H1 (cell line): ENCODE data around the gene NOL8. TPM values are rescaled to one million over a fixed set of nuclear protein-coding genes. Genes with fewer than 3 reads are reported as not detected.

ENCODE experiments used
- CTCF ChIA-PET: fragments of 300-600 bp; sonication (Branson Sonifier 250); formaldehyde crosslinking; loops from one replicate; lab custom pipeline; 2021; ENCODE audit not compliant: partially characterized antibody; lab: Charles Lee
- POLR2A ChIA-PET: fragments of 300-600 bp; sonication (Branson Sonifier 250); formaldehyde crosslinking; loops from one replicate; lab custom pipeline; 2021; ENCODE audit warnings: inconsistent platforms; ENCODE audit not compliant: partially characterized antibody; lab: Charles Lee
- DNase-seq, 2 experiments: peaks; one replicate each; pipeline versions ENCODE4 v3.0.0 to v3.0.0-alpha.2; 2010 to 2022; ENCODE audit warnings: low spot score in 2 of 2, low read depth in 1 of 2, mixed read lengths in 1 of 2
- FAIRE-seq: peaks from 2 replicates; lab custom pipeline; 2011; peaks lifted over from hg19 to GRCh38; lab: Jason Lieb, UNC
- H2AFZ ChIP-seq: 2 replicates; pipeline ENCODE4 v1.8.1; 2012; ENCODE audit warnings: low read length, inconsistent platforms
- H2AK5ac ChIP-seq: 2 replicates; pipeline ENCODE4 v1.6.1; 2013; ENCODE audit warnings: low read depth, low read length
- H2BK120ac ChIP-seq: replicated peaks from 2 replicates; pipeline ENCODE3; 2013; ENCODE audit warnings: low read depth, low read length, inconsistent platforms
- H2BK12ac ChIP-seq: 2 replicates; pipeline ENCODE4 v1.6.1; 2013; ENCODE audit warnings: low read depth, low read length
- H2BK15ac ChIP-seq: 2 replicates; pipeline ENCODE4 v1.6.1; 2013; ENCODE audit warnings: low read length
- H2BK20ac ChIP-seq: 2 replicates; pipeline ENCODE4 v1.6.1; 2013; ENCODE audit warnings: low read length
- H2BK5ac ChIP-seq: 2 replicates; pipeline ENCODE4 v1.6.1; 2013; ENCODE audit warnings: low read depth, low read length
- H3K14ac ChIP-seq: 2 replicates; pipeline ENCODE4 v1.6.1; 2013; ENCODE audit warnings: inconsistent platforms; ENCODE audit not compliant: insufficient read length
- H3K18ac ChIP-seq: 2 replicates; pipeline ENCODE4 v1.6.1; 2013; ENCODE audit warnings: low read length; ENCODE audit errors: extremely low read depth
- H3K23ac ChIP-seq: 2 replicates; pipeline ENCODE4 v1.6.1; 2013; ENCODE audit warnings: inconsistent platforms; ENCODE audit not compliant: insufficient read length
- H3K23me2 ChIP-seq: 2 replicates; pipeline ENCODE4 v1.6.1; 2013; ENCODE audit warnings: low read depth, low read length
- H3K27ac ChIP-seq: 2 replicates; pipeline ENCODE4 v1.6.1; 2011; ENCODE audit warnings: low read depth, low read length, inconsistent platforms
- H3K27me3 ChIP-seq, 4 experiments: replicated peaks in 1 of 4; 1 replicate in 1 of 4; 2 replicates in 3 of 4; pipeline versions ENCODE4 v1.6.1 to v1.8.1; 2011 to 2013; ENCODE audit warnings: low read length in 3 of 4, mild to moderate bottlenecking in 3 of 4, inconsistent platforms in 2 of 4, mixed read lengths in 2 of 4, moderate library complexity in 1 of 4; ENCODE audit not compliant: control insufficient read depth in 3 of 4, insufficient read depth in 3 of 4; ENCODE audit errors: extremely low read depth in 1 of 4
- H3K36me3 ChIP-seq, 4 experiments: 2 replicates each; pipeline versions ENCODE4 v1.6.1 to v1.8.1; 2011 to 2013; ENCODE audit warnings: mild to moderate bottlenecking in 4 of 4, low read length in 3 of 4, moderate library complexity in 2 of 4, control low read depth in 1 of 4, inconsistent platforms in 1 of 4; ENCODE audit not compliant: insufficient read depth in 4 of 4, control insufficient read depth in 2 of 4
- H3K4ac ChIP-seq: replicated peaks from 2 replicates; pipeline ENCODE3; 2013; ENCODE audit warnings: low read length, low read depth, mixed read lengths, inconsistent platforms; ENCODE audit not compliant: insufficient read length
- H3K4me1 ChIP-seq, 4 experiments: replicated peaks in 1 of 4; 1 replicate in 1 of 4; 2 replicates in 3 of 4; pipeline versions ENCODE4 v1.6.1 to v1.8.1; 2011 to 2013; ENCODE audit warnings: low read length in 3 of 4, inconsistent platforms in 2 of 4, mixed read lengths in 1 of 4; ENCODE audit not compliant: insufficient read depth in 4 of 4, control insufficient read depth in 3 of 4
- H3K4me2 ChIP-seq, 2 experiments: 2 replicates each; pipeline versions ENCODE4 v1.6.1 to v1.8.1; 2011 to 2013; ENCODE audit warnings: low read depth in 2 of 2, low read length in 2 of 2, control low read depth in 1 of 2, inconsistent platforms in 1 of 2, mild to moderate bottlenecking in 1 of 2; ENCODE audit not compliant: insufficient read depth in 1 of 2
- H3K4me3 ChIP-seq, 4 experiments: fragments of 200-600, 300-600 bp in 1 of 4; sonication (generic), shearing (Covaris generic), sonication (Bioruptor Twin) in 1 of 4; 2 replicates each; pipeline versions ENCODE4 v1.5.1 to v1.8.1; 2011 to 2016; ENCODE audit warnings: low read length in 4 of 4, low read depth in 3 of 4, control low read depth in 2 of 4, inconsistent platforms in 2 of 4, mild to moderate bottlenecking in 2 of 4, mixed read lengths in 1 of 4, moderate library complexity in 1 of 4; ENCODE audit not compliant: insufficient read depth in 2 of 4; ENCODE audit errors: extremely low read depth in 1 of 4
- H3K56ac ChIP-seq: replicated peaks from 2 replicates; pipeline ENCODE3; 2013; ENCODE audit warnings: low read depth, mild to moderate bottlenecking, mixed read lengths, low read length, inconsistent platforms; ENCODE audit not compliant: insufficient read length
- H3K79me1 ChIP-seq: 2 replicates; pipeline ENCODE4 v1.6.1; 2013; ENCODE audit warnings: low read depth, low read length, control low read depth
- H3K79me2 ChIP-seq, 2 experiments: 2 replicates each; pipeline versions ENCODE4 v1.6.1 to v1.8.1; 2012 to 2013; ENCODE audit warnings: low read length in 2 of 2, mild to moderate bottlenecking in 2 of 2, inconsistent platforms in 1 of 2; ENCODE audit not compliant: insufficient read depth in 2 of 2, control insufficient read depth in 1 of 2
- H3K9ac ChIP-seq, 4 experiments: replicated peaks in 1 of 4; 1 replicate in 1 of 4; 2 replicates in 3 of 4; pipeline versions ENCODE4 v1.6.1 to v1.8.1; 2011 to 2013; ENCODE audit warnings: low read depth in 3 of 4, low read length in 3 of 4, control low read depth in 2 of 4, mild to moderate bottlenecking in 2 of 4, moderate library complexity in 2 of 4, inconsistent platforms in 1 of 4; ENCODE audit errors: extremely low read depth in 1 of 4
- H3K9me3 ChIP-seq, 2 experiments: 2 replicates each; pipeline versions ENCODE4 v1.6.1 to v1.8.1; 2012 to 2013; ENCODE audit warnings: mild to moderate bottlenecking in 2 of 2, moderate library complexity in 2 of 2, control low read depth in 1 of 2, inconsistent platforms in 1 of 2, low read depth in 1 of 2, low read length in 1 of 2, mixed read lengths in 1 of 2; ENCODE audit not compliant: insufficient read depth in 2 of 2
- H4K20me1 ChIP-seq, 2 experiments: replicated peaks in 1 of 2; 2 replicates each; pipeline versions ENCODE3 to v1.8.1; 2011 to 2013; ENCODE audit warnings: inconsistent platforms in 2 of 2, low read length in 2 of 2, mild to moderate bottlenecking in 1 of 2; ENCODE audit not compliant: insufficient read depth in 2 of 2, control insufficient read depth in 1 of 2
- H4K5ac ChIP-seq: 2 replicates; pipeline ENCODE4 v1.6.1; 2013; ENCODE audit warnings: low read length, low read depth, mixed read lengths, inconsistent platforms; ENCODE audit not compliant: insufficient read length
- H4K8ac ChIP-seq: 2 replicates; pipeline ENCODE4 v1.8.0; 2013; ENCODE audit warnings: mild to moderate bottlenecking, moderate library complexity, low read length, inconsistent platforms; ENCODE audit not compliant: insufficient read depth; ENCODE audit errors: extremely low read depth
- H4K91ac ChIP-seq: replicated peaks from 2 replicates; pipeline ENCODE3; 2013; ENCODE audit warnings: low read length, mixed read lengths, inconsistent platforms; ENCODE audit not compliant: insufficient read length
- MAX ChIP-seq: IDR thresholded peaks from 2 replicates; pipeline ENCODE4 v1.6.1; 2012; ENCODE audit warnings: inconsistent platforms
- NRF1 ChIP-seq: IDR thresholded peaks from 2 replicates; pipeline ENCODE4 v1.6.1; 2011; ENCODE audit warnings: mild to moderate bottlenecking, low read depth, low read length, improper control_type of control experiment
- RBBP5 ChIP-seq: IDR thresholded peaks from 2 replicates; pipeline ENCODE4 v1.7.1; 2012; ENCODE audit warnings: low read depth, mild to moderate bottlenecking, inconsistent platforms, low read length, moderate library complexity, borderline replicate concordance
- TAF7 ChIP-seq: optimal IDR thresholded peaks from 2 replicates; pipeline ENCODE3; 2011; ENCODE audit warnings: low read depth, mild to moderate bottlenecking, inconsistent platforms, low read length, moderate library complexity, borderline replicate concordance
- WGBS, 2 experiments: shearing (Covaris generic) in 1 of 2; methylation state at CpG; one replicate each; pipeline versions ENCODE4 v1.1.6 to v1.1.7; 2013 to 2015; ENCODE audit warnings: low lambda C conversion rate in 2 of 2, mixed read lengths in 2 of 2, inconsistent platforms in 1 of 2, low coverage in 1 of 2, missing lambda C conversion rate in 1 of 2; ENCODE audit not compliant: insufficient replicate concordance in 2 of 2, insufficient coverage in 1 of 2, insufficient read length in 1 of 2; ENCODE audit errors: extremely low coverage in 1 of 2, missing lambda C conversion rate in 1 of 2; 5-methylcytosine and 5-hydroxymethylcytosine counted together
- polyA plus RNA-seq, 7 experiments: library from polyadenylated mRNA; depleted of rRNA in 3 of 7; stranded (reverse) in 5 of 7; unstranded in 2 of 7; fragments of >200 nt in 5 of 7; fragments of 200-250 nt in 2 of 7; gene quantifications; 1 replicate in 5 of 7; 2 replicates in 1 of 7; 4 replicates in 1 of 7; pipeline versions ENCODE4 v1.2.1 to v1.2.3, GENCODE V29; 2011 to 2013; ENCODE audit warnings: missing spikeins in 2 of 7, mixed read lengths in 2 of 7
- total RNA-seq: library from RNA; stranded (reverse); fragmentation: NEBNext Ultra II Directional; extraction: Animal tissue kit (Norgen Biotek cat#: 25700); gene quantifications from 2 replicates; pipeline ENCODE4 v1.2.1, GENCODE V29; 2021

Gene NOL8
- total and polyA plus RNA-seq, 2 of the 8 experiments (the other 6 are each of a cell fraction or from before 2014, with no cell fraction given): 6.2 to 30.4 TPM

- no peaks in the 10 kb centered on the region for H3K23me2 ChIP-seq
- no peak overlapping the region for H3K4me2 ChIP-seq
- no peak overlapping the region for H4K91ac ChIP-seq
- no peak overlapping the region for H3K4me3 ChIP-seq
- H2BK20ac ChIP-seq: no peak overlapping the region
- H3K23ac ChIP-seq: no peak overlapping the region
- no peak overlapping the region for H2AK5ac ChIP-seq
- DNase-seq: no peak
- H2BK5ac ChIP-seq: no peak overlapping the region
- no peak overlapping the region for H3K27ac ChIP-seq
- no peak overlapping the region for H2AFZ ChIP-seq
- H3K9ac ChIP-seq: no peak overlapping the region
- no peaks in the 10 kb centered on the region for H3K9me3 ChIP-seq
- peaks cover 6 to 9% of the 10 kb centered on the region in 2 experiments for H4K20me1 ChIP-seq
- H3K4ac ChIP-seq: no peak overlapping the region
- H2BK12ac ChIP-seq: no peak overlapping the region
- H3K56ac ChIP-seq: no peak overlapping the region
- H3K4me1 ChIP-seq: no peaks in the 10 kb centered on the region
- 81% methylated on average over 2 of the region's 2 CpGs; no CpG with 5 or more reads in 1 of the 2 experiments for WGBS, 2 experiments
- H2BK120ac ChIP-seq: no peak overlapping the region
- ChIA-PET CTCF (interaction anchor here (1.0 to 1.6 kb wide), 2 partner anchors 66 to 116 kb away, joined by 3 to 4 read pairs; no protein-coding TSS in a partner anchor), POLR2A (interaction anchor here (0.9 to 2.0 kb wide), 4 partner anchors 9 to 34 kb away, joined by 3 to 6 read pairs (median 4); no protein-coding TSS in a partner anchor)
- H3K36me3 ChIP-seq: peaks cover 45 to 99% (median 90%) of the 10 kb centered on the region in 4 experiments
- H3K14ac ChIP-seq: no peak overlapping the region
- no peak for FAIRE-seq
- no peak overlapping the region for H4K5ac ChIP-seq
- no peaks in the 10 kb centered on the region; the same call in 1 of the 2 replicates for H3K79me1 ChIP-seq
- no peaks in the 10 kb centered on the region for H3K27me3 ChIP-seq
- H3K18ac ChIP-seq: no peak overlapping the region
- no peak overlapping the region for H4K8ac ChIP-seq
- no peak overlapping the region for H2BK15ac ChIP-seq
- no peaks in the 10 kb centered on the region for H3K79me2 ChIP-seq
- no peak for TF ChIP-seq TAF7
- no peak for TF ChIP-seq NRF1
- TF ChIP-seq RBBP5: no peak
- TF ChIP-seq MAX: no peak
Observed at GRCh38 chr9:92257327-92257726, 67.8 kb downstream of the NOL8 start.
